ENCODE data around the gene DEFB131A.
A peak's percentile ranks its signal among the peaks of the same experiment; 100 is the strongest.
"Not testable (repeated sequence)": the region's sequence is repeated elsewhere in the genome, so short reads cannot be mapped to it uniquely, and the experiment has no call there.

DEFB131A gene

DNA sequence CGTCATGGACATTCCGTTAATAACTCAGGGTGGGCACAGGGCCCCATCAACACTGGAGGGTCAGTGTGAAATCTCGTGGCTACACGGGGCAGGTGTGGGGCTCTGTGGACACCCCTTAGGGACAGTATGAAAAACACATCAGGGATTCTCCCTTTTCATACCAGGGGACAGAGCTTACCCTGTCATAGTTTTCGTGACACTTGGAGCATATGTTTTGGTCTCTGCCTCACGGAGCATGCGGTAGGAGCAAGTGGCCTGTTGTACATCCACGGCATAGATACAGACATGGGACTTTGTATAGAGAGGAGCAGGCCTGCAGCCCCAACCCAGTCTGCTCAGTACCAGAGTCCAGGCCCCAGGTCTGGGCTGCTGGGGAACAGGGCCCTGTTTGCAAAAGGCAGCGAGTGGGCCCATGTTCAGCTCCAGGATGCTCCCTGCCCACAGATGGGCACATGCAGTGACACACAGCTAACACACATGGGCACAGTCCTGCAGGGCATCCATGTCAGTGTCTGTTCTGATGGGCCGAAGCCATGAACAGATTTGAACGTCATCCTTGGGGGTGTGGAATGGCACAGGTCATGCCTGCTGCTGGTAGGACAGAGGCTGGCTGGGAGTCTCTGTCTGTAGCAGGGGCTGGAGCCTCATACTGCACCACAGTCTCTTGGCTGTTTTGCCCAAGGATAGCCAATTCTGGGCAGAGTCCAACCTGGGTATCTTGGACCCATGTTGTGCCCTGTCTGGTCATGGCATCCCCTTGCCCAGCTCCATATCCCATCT, 50.2 kb downstream of the DEFB131A start:
- DNase-seq (ENCODE audit: low spot score) = not testable (repeated sequence)

DNA sequence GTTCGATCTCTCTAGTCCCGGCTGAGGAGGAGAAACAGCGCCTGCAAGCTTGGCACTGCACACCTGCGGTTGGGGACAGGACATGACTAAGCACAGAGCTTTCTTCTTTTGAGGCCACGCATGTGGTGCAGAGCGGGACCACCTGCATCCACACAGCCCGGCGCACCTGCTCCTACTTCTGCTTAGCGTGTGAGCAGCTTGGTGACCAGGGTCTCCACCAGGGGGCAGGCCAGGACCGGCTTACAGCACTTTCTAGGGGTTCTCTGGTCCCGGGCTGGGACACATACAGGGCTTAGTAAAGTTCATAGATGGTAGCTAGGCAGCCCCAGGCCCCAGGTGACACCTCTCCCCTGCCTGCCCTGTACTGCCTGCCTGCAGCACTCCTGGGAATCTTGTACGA, 51.2 kb downstream of the DEFB131A start:
- peak; percentile 70 for DNase-seq (ENCODE audit: low spot score)

DNA sequence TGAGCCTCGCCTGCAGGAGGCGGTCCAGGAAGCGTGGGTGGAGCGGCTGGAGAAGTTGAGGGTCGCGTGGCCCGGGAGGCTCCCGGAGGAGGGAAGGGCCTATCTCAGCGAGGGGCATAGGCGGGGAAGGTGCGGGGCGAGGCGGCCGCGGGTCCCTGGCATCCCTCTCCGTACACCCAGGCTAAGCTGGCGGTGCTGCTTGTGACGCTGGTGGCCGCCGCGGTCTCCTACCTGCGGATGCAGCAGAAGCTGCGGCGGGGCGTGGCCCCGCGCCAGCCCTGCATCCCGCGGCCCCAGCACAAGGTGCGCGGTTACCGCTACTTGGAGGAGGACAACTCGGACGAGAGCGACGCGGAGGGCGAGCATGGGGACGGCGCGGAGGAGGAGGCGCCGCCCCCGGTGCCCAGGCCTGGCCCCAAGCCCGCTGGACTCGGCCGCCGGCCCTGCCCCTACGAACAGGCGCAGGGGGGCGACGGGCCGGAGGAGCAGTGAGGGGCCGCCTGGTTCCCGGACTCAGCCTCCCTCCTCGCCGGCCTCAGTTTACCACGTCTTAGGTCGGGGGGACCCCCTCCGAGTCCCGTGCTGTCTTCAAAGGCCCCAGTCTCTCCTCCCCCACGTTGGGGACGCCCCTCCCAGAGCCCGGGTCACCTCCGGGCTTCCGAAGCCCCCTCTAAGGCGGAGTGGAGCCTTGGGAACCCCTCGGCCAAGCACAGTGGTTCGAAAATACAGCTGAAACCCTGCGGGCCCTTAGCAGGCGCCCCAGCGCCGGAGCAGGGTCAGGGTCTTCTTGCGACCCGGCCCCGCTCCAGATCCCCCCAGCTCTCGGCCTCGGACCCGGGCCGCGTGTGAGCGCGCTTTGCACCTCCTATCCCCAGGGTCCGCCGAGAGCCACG, 53.6 kb downstream of the DEFB131A start:
- DNase-seq (ENCODE audit: low spot score) = not testable (repeated sequence)

DNA sequence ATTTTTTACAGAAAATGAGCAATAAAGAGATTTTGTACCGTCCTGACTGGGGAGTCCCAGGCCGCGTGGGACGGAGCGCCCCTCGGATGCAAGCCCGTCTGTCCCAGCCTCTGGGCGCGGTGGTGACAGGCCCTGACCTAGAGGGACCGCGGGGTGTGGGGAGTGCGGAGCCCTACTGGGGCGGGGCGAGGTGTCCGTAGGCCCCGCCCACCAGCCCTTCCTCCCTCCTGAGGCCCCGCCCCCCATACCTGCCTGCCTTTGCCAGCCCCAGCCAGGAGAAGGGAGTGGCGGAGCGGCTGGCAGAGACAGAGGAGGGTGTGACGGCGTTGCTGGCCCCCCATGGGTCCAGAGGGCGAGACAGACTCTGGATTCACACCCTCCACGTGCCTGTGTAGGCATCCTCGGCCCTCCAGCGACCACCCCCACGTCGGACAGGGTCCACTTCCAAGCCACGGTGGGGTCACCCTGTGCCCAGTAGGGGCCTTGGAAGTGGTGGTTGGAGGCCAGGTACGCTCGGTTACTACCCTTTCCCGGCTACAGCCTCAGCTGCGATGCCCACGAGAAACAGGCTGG, 54.3 kb downstream of the DEFB131A start:
- peak; percentile 19 for DNase-seq (ENCODE audit: low spot score)

DNA sequence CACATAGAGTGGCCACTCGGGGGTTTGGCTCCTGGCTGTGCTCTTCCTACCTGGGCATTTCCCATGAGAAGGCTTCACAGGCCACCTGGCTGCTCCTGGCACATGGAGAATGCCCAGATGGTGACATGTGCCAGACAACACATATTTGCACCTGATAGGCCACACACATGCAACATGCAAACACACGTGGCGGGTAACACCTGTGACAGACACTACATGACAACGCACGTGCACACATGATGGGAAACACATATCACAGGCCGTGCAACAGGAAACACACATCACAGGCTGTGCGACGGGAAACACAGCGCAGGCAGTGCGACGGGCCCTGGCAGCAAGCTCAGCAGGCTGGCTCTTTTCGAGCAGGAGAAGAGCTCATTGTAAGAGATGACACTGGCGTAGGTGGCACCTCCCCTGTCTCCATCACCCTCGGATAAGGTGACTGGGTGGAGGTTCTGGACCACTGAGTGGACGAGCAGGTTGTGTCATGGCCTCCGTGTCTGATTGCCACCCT, 55.8 kb downstream of the DEFB131A start:
- not testable (repeated sequence) for DNase-seq (ENCODE audit: low spot score)

All from SW480 (cell line).